NCI-H1417 treated with DMSO at 0.1 percent for 48 hours (cell line): ENCODE data around the gene C1orf56.
"Not testable (repeated sequence)": the region's sequence is repeated elsewhere in the genome, so short reads cannot be mapped to it uniquely, and the experiment has no call there.

ENCODE experiments used
- DNase-seq: peaks from one replicate; lab custom pipeline; 2025; lab: John Stamatoyannopoulos, UW

C1orf56 gene

GRCh38 chr1:151062741-151063371 is 15.3 kb downstream of the C1orf56 start:
- no peak for DNase-seq

GRCh38 chr1:151065089-151065645 is 17.6 kb downstream of the C1orf56 start:
- DNase-seq: no peak

GRCh38 chr1:151067185-151067584 is 19.6 kb downstream of the C1orf56 start:
- DNase-seq: no peak

- DNase-seq: no peak
Observed at GRCh38 chr1:151069103-151069486, 21.5 kb downstream of the C1orf56 start.

GRCh38 chr1:151070474-151071276 is 23.1 kb downstream of the C1orf56 start, which contains the start of gene GABPB2:
Gene GABPB2 (plus strand): TSS chr1:151070761. CDS start chr1:151088190, 17,429 bp downstream.
- DNase-seq: no peak

- no peak for DNase-seq
Observed at GRCh38 chr1:151072224-151072623, 24.7 kb downstream of the C1orf56 start.

GRCh38 chr1:151085953-151086559 is 38.5 kb downstream of the C1orf56 start:
- no peak for DNase-seq

GRCh38 chr1:151097426-151097825 is 49.9 kb downstream of the C1orf56 start:
- DNase-seq: not testable (repeated sequence)

- no peak for DNase-seq
Observed at GRCh38 chr1:151098126-151098525, 50.6 kb downstream of the C1orf56 start.
